NCI-H146 treated with DMSO at 0.1 percent for 48 hours (cell line): ENCODE results near the gene TMEM139.

Experiments used
- DNase-seq: peaks from one replicate; lab custom pipeline; 2025; ENCODE audit not compliant: unreplicated experiment; lab: John Stamatoyannopoulos, UW

The TMEM139 gene

DNA sequence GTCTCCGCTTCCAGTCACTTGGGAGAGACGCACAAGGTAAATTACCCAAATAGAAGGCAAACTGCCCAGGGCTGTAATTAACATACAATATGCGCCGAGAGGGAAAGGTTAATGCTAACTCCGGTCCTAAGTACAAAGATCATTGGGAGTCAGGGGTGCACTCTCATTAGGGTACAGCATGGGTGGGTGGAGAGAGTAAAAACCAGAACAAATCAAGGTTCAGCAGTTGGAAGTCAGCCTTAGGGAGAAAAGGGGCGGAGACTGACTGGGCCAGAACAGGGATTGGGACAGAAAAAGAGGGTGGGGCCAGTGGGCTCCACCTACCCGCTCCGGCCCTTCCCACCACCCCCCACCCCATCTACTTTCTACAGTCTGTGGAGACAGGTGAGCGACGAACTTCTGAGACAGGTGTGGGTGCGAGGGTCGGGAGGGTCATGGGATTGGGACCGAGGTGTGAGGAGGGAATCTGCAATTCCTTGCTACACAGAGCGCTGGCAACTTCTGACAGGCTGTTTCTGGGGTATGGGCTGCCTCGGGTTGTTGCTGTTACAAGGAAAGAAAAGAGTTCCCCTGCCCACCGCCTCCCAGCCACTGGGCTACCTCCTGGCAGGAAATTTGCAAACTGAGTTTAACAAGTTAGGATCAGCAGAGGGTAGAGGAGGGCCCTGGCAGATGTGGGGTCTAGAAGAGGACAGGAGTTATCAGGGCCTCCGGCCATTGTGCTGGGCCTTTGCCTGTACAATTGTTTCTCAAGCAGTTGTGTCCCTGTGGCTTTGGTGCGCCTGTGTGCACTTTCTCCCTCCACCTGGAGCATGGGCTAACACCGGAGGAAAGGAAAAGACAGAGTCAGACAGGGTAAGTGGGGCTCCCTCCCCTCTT, at the start of gene TMEM139:
TSS of gene TMEM139 (plus strand) at position 368 of the 879 bp plus-strand sequence. CDS start 1,000 bp downstream, outside the sequence.
- DNase-seq: peak; percentile 18

DNA sequence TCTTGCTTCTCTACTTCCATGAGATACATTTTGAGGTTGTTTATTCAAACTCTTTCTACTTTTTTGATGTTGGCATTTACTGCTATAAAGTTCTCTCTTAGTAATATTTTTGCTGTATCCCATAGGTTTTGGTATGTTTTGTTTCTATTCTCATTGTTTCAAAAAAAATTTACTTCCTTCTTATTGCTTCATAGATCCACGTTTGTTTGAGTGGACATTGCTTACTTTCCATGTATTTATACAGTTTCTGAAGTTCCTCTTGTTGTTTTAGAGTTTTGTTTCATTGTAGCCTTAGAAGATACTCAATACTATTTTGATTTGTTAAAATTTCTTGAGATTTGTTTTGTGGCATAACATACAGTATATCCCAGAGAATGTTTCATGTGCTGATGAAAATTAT, 49.2 kb upstream of the TMEM139 start:
- DNase-seq: no peak

DNA sequence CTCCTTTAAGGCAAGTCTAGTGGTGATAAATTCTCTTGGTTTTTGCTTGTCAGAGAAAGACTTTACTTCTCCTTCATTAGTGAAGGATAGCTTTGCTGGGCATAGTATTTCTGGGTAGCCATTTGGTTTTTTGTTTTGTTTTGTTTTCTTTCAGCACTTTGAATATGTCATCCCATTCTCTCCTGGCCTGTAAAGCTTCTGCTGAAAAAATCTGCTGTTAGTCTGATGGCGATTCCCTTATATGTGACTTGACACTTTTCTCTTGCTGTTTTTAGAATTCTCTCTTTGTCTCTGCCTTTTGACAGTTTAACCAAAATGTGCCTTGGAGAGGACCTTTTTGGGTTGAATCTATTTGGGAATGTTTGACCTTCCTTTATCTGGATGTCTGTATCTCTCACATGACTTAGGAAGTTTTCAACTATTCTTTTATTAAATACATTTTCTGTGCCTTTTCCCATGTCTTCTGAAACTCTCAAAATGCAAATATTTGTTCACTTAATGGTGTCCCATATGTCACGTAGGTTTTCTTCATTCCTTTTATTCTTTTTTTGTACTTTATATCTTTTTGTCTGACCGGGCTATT, 48.3 kb upstream of the TMEM139 start:
- DNase-seq: no peak

DNA sequence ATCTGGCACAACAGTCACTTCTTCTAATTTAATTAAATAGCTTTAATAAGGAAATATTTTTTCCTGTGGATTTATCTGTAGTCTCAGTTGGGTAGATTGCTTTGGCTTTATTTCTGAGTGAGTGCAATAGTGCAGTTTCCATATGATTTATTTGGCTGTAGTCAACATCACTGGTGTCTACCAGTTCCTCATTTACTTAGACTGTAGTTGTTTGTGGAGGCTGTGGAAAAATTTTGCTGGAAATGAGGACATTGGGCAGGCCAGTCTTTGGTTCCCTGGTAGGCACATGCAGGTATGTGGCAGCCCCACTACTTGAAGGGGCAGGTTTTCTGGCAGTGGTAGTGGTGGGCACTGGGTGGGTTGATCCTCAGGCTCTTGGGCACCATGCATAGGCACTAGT, 47.4 kb upstream of the TMEM139 start:
- no peak for DNase-seq

DNA sequence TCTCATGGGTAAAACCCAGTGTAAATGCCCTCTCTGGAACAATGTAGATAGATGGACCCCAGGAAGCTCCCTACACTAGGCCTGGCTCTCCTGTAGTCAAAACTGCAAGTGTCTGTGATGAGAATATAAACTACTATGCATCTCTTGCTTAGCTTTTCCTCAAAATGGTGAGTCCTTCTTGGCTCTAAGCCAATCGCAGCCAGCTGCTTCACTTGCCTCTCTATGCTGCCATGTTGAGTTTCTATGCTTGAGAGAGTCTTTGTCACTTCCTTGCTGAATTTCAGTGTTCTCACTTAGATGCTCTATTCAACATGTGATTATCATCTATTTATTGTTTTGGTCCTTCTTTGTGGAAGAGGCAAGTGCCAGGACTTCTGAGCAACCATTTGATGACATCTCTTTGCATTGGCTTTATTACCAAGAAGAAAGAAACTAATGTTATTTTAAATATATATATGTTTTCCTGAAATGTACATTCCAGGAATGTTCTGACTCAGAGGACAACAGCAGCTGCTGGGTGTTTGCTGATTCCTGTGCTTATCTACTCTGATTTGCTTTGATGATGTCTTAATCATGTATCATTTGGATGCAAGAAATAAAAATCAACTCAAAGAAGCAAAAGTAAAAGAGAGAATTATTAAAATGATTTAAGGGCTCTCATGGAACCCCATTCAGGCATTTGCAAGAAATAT, 46.3 kb upstream of the TMEM139 start:
- DNase-seq: no peak

DNA sequence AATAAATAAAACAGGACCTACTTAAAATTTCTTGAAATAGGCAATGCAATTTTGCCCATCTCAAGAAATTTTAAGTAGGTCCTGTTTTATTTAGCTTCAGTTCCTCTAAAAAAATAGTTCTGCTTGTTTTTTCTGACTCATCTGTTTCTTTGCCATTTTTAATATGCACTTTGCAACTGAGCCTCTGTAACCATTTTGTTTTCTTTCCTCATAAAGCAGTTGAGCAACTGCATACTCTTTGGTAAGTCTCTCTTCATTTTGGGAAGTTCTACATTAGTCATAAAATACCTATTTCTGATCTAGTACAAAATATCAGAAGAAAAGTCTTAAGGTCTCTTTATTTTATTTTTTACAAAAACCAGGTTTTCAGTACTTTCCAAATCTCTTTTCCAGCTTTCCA, 44.9 kb upstream of the TMEM139 start:
- no peak for DNase-seq

DNA sequence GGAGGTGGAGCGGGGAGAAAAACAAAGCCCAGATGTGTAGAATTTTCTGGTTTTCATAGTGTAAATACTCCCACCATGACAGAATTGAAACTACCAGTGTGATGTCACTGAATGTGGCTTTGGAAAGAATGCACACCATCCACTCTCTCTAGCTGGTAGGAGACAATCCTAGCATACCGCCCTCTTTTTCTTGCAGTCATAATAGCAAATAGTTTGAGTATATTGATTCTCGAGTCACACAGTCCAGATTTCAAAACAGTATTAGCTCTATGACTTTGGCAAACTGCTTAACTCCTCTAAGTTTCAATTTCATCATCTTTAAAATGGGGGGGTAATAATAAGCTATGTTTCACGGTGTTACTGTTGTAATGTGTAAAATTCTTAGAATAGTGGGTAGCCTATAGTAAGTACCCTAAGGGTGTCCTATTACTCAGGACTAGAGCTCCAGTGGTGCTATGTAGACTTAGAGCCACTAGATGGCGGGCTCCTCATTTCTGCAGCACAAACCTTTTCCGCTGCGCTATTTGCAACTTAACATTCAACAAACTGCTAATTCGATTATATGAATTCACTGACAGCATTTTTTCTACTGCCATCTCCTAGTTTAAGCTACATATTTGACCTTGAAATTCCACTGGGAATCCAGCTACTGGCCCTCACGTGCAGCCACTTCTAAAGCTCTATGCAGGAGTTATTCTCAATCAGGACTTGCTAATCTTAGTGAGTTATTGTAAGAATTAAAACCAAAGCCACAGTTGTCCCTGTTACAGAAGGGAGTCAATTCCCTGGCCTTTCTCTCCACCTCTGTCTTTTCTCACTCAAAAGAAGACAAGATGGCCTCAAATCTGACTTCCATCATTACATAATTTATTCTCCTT, 44.2 kb upstream of the TMEM139 start:
- DNase-seq: peak; percentile 30

DNA sequence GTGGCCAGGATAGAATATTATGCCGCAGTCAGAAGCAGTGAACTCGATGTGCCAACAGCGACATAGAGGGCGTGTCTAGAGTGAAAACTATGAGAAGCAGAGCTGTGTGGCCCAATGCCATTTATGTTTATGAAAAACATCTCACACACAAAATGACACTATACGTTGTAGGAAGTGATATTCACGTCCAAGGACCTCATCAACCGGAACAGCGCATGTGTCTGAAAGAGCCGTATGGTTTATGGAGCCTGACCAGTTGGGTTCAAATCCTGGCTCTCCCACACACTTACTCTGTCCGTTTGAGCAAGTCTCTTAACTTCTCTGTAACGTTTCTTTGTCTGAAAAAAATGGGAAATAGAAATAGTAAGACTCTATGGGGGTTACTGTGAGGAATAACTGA, 42.5 kb upstream of the TMEM139 start:
- DNase-seq: no peak

DNA sequence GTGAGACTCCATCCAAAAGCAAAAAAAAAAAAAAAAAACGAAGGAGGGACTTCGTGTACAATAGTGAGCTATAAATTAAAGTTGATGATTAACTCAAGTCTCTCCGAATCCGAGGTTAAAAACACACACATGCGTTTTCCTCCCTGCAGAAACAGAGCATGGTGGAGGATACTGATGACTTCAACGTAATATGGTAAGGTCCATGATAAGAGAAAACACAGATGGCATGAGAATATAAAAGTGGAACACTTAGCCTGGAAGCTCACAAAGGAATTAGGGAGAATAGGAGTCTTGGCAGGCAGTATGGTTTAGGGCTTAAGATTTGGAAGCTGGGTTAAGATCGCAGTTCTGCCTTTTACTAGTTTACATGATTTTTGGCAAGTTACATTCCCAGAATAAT, 41.6 kb upstream of the TMEM139 start:
- no peak for DNase-seq

DNA sequence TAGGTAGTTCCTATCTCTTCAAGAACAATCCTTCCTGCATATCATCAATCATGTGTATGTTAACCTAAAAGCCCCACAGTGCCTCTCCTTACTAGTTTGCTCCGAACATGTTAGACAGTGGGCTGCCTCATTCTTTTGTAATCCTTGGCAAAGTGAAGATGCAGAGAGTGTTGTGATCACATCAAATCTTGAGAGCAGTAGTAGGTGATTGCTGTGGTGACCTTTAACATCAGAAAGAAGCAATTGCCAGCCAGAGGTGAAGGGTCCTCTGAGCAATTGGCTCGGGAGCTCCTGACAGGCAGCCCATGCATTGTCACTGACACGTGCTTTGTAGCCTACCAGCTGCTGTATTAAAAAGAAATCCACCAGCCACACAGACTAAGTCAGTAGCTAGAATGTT, 41.1 kb upstream of the TMEM139 start:
- DNase-seq: no peak

DNA sequence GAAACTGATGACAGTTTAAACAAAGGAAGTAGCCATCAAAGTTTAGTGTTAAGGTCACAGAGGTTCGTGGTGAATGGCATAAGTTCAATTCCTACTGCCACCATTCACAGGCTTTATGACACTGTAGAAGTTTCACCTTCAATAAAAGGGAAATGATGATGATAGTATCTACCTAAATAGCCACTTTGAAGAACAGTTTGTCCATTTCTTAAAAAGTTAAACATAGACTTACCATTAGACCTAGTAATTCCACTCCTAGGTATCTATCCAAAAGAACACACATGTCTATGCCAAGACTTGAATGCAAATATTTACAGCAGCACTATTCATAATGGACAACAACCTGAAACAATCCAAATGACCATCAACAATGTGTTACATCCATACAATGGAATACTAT, 40.4 kb upstream of the TMEM139 start:
- no peak for DNase-seq

DNA sequence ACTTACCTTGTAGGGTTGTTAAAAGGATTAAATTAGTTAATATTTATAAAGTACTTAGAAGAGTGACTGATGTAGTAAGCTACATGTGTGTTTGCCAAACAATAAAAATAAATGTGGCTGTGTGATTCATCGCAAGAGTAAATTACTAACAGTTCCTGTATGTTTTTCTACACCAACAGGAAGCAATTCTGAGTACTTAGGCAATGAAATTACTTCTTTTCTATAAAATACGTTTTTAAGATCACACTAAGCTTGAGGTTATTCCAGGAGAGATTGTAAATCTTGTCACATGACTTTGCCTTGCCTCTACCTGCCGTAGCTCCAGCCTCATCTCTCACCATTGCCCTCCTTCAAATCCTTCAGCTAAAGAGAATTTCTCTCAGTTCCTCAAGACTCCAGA, 39.6 kb upstream of the TMEM139 start:
- DNase-seq: no peak

DNA sequence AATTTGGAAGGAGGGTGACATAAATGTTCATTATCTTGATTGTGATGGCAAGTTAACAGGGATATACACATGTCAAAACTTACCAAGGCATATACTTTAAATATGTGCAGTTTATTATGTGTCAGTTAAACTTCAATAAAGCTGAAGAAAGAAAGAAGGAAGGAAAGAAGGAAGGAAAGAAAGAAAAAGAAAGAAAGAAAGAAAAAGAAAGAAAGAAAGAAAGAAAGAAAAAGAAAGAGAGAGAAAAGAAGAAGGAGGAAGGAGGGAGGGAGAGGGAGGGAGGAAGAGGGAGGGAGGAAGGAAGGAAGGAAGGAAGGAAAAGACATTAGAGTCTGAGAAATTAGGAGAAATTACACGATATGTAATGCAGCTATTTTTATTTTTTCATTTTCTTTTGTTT, 37.4 kb upstream of the TMEM139 start:
- no peak for DNase-seq

DNA sequence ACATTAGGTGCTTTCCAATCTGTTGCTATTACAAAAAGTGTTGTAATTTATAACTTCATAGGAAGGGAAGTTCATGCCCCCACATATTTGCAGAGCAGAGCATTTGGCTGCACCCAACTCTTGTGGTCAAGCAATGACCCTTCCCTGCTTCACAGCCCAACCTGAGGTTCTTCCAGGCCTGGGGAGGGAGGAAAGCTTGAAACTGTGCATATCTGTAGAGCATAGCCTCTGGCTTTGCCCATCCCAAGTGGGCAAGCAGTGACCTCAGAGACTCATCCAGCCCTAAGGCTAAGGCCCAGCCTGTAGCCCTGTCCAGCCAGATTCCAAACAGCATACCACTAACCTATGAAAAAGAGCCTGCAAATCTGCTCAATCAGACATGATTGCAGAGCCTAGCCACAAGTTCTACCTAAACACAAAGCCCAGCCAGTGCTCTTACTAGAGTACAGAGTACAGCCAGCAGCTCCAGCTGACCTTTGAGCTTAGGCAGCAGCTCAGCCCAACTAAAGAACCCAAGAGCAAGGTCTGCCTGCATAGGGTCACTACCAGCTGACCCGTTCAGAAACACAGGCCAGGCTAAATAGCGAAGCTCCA, 35.9 kb upstream of the TMEM139 start:
- no peak for DNase-seq

DNA sequence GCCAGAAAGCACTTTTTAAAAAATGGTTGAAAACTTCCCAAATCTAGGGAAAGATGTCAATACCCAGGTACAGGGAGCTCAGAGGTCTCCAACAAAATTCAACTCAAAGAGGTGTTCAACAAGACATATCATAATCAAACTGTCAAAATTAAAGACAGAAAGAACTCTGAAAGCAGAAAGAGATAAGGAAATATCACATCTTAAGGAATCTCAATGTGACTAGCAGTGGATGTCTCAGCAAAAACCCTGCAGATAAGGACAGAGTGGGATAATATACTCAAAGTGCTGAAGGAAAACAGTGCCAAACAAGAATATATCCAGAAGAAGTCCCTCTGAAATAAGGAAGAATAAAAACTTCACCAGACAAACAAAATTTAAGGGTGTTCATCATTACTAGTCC, 34.6 kb upstream of the TMEM139 start:
- no peak for DNase-seq

DNA sequence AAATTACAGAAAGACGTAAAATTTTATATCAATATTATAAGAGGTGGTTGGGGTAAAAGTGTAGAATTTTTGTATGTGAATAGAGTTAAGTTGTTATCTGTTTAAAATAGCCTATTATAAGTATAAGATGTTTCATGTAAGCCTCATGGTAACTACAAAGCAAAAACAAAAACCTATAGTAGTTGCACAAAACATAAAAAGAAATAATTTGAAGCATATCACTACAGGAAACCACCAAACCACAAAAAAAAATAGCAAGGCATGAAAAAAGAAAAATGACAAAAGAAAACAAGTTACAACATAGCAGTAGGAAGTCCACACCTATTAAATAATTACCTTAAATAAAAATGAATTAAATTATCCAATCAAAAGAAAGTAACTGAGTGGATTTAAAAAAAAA, 33.9 kb upstream of the TMEM139 start:
- DNase-seq: no peak

DNA sequence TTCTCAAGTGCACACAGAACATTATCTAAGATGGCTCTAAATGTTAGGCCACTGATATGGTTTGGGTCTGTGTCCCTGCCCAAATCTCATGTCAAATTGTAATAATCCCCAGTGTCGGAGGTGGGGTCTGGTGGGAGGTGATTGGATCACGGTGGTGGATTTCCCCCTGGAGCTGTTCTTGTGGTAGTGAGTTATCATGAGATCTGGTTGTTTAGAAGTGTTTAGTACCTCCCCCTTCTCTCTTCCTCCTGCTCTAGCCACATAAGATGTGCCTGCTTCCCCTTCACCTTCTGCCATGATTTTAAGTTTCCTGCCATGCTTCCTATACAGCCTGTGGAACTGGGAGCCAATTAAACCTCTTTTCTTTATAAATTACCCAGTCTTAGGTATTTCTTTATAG, 32.8 kb upstream of the TMEM139 start:
- DNase-seq: no peak

DNA sequence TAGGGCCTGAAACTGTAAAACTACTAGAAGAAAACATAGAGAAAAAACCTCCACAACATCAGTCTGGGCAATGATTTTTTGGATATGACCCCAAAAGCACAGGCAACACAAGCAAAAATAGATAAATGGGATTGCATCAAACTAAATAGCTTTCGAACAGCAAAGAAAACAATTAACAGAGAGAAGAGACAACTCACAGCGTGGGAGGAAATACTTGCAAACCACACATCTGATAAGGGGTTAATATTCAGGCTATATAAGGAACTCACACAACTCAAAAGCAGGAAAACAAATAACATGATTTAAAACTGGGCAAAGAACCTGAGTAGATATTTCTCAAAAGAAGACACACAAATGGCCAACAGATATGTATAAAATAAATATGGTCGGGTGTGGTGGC, 29.2 kb upstream of the TMEM139 start:
- no peak for DNase-seq

DNA sequence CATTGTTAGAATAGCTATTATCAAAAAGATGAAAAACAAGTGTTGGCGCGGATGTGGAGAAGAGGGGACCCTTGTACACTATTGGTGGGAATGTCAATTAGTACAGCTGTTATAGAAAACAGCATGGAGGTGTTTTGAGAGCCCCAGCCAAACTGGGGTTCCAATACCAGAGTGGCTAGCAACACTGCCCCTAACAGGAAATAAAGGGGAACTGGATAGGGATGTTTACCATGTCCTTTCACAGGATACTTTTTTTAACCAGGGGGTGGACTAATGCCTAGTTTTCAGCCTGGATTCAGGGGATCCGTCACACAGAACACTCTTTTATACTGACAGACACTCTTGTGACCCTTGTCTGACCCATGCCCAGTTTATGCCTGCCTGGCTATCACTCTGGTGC, 28.4 kb upstream of the TMEM139 start:
- DNase-seq: no peak

DNA sequence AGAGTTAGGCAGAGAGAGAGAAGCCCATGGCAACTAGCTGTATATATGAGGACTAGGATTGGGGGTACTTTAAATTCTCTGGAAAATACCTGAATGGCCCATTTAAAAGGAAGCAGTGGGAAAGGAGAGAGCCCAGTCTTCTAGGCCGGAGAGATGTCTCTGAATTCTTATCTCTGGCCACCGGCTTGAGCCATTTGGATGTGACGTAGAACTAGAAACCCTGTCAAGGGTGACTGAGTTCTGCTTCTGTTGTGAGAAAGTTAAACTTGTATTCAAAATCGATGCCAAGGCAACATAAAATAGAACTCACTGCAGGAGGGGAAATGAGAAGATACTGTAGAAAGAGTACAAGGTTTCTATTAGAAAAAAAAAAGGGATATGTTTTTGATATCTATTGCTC, 27.8 kb upstream of the TMEM139 start:
- no peak for DNase-seq

DNA sequence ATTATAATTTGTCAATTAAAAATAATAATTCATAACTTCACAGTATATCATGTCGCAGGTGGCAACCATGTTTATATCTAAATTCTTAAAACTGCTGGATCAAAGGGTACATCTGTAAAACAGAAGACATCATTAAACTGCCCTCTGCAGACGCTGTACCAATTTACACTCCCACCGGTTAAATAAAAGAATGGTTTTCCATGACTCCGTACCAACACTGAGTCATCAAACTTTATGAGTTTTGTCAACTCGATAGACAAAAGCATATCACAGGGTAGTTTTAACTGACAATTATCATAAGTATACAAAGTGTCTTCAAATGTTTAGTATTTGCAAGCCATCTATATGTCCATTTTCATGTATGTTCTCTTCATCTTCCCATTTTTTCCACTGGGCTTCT, 27.3 kb upstream of the TMEM139 start:
- DNase-seq: no peak
